Stomach (tissue), 9 donors: Measurements from ENCODE around the gene ATCAY. TPM values are rescaled to one million over a fixed set of nuclear protein-coding genes. Genes with fewer than 3 reads are reported as not detected.

Experiments used
- DNase-seq, 2 donors: peaks; one replicate each; pipeline versions ENCODE4 v3.0.0 to v3.0.0-alpha.2; 2013 to 2019
- H3K27ac ChIP-seq, 5 donors: fragments of 200-600 bp in 4 of 5; sonication (generic) in 4 of 5; one replicate each; pipeline ENCODE4 v1.5.1; 2013 to 2019; ENCODE audit warnings: mild to moderate bottlenecking in 1 of 5, moderate library complexity in 1 of 5
- H3K27me3 ChIP-seq, 3 donors: fragments of 200-600 bp; sonication (generic); one replicate each; pipeline ENCODE4 v1.5.1; 2017 to 2019; ENCODE audit warnings: mixed run types in 1 of 3
- H3K36me3 ChIP-seq, 4 donors: fragments of 200-600 bp; sonication (generic); 1 replicate in 3 of 4; 2 replicates in 1 of 4; pipeline ENCODE4 v1.5.1; 2016 to 2019
- H3K4me1 ChIP-seq, 4 donors: fragments of 200-600 bp; sonication (generic); one replicate each; pipeline ENCODE4 v1.5.1; 2016 to 2019
- H3K4me3 ChIP-seq, 4 donors: fragments of 200-600 bp; sonication (generic) in 3 of 4; one replicate each; pipeline ENCODE4 v1.5.1; 2016 to 2019; ENCODE audit warnings: mild to moderate bottlenecking in 1 of 4
- H3K9me3 ChIP-seq, 4 donors: fragments of 200-600 bp; sonication (generic); one replicate each; pipeline ENCODE4 v1.5.1; 2016 to 2019
- EP300 ChIP-seq: sonication (generic); formaldehyde crosslinking; IDR thresholded peaks from one replicate; pipeline ENCODE4 v1.6.1; 2017; ENCODE audit warnings: antibody characterized with exemption
- POLR2A ChIP-seq, 4 donors: fragments of 450-650 bp; IDR thresholded peaks; one replicate each; pipeline ENCODE4 v1.6.1; 2016; ENCODE audit warnings: antibody characterized with exemption in 4 of 4, control low read depth in 2 of 4, mild to moderate bottlenecking in 1 of 4, moderate library complexity in 1 of 4
- POLR2AphosphoS5 ChIP-seq, 3 donors: sonication (generic); formaldehyde crosslinking; IDR thresholded peaks; one replicate each; pipeline ENCODE4 v1.6.1; 2016; ENCODE audit warnings: antibody characterized with exemption in 3 of 3
- WGBS, 5 donors: extraction: QIAGEN DNeasy Blood & Tissue Kit in 3 of 5; methylation state at CpG; one replicate each; pipeline versions ENCODE4 v1.1.5 to v1.1.7; 2013 to 2018; 5-methylcytosine and 5-hydroxymethylcytosine counted together
- intact Hi-C: fragments of 100-400 bp; cut with DNase I; formaldehyde crosslinking; loops from one replicate; pipeline ENCODE4 v1.15.1; 2023; ENCODE audit warnings: low total_unique reads
- polyA plus RNA-seq, 3 donors: library from polyadenylated mRNA; stranded (reverse); fragments of 200-250 nt; gene quantifications; one replicate each; pipeline ENCODE4 v1.2.3, GENCODE V29; 2013
- total RNA-seq, 5 donors: library from RNA; depleted of rRNA; stranded (reverse); fragments of >200 nt; gene quantifications; one replicate each; pipeline versions ENCODE4 v1.1.0 to v1.2.3, GENCODE V29; 2014 to 2016
- TF ChIP-seq, protein P1 (sequence below), 7 experiments: fragments of 450-650 bp in 4 of 7; fragments of 200-600 bp in 3 of 7; sonication (generic) in 3 of 7; IDR thresholded peaks; one replicate each; pipeline ENCODE4 v1.5.1; 2016 to 2019; ENCODE audit warnings: antibody characterized with exemption in 7 of 7, control low read depth in 2 of 7, mild to moderate bottlenecking in 1 of 7
- donor health status: healthy with polysubstance abuse.
- donor health status: Bipolar disorder and iron deficiency.
- donor health status: healthy.

The ATCAY gene
- total and polyA plus RNA-seq, 8 donors: 0.25 to 0.92 (median 0.81) TPM; not detected in 4

DNA sequence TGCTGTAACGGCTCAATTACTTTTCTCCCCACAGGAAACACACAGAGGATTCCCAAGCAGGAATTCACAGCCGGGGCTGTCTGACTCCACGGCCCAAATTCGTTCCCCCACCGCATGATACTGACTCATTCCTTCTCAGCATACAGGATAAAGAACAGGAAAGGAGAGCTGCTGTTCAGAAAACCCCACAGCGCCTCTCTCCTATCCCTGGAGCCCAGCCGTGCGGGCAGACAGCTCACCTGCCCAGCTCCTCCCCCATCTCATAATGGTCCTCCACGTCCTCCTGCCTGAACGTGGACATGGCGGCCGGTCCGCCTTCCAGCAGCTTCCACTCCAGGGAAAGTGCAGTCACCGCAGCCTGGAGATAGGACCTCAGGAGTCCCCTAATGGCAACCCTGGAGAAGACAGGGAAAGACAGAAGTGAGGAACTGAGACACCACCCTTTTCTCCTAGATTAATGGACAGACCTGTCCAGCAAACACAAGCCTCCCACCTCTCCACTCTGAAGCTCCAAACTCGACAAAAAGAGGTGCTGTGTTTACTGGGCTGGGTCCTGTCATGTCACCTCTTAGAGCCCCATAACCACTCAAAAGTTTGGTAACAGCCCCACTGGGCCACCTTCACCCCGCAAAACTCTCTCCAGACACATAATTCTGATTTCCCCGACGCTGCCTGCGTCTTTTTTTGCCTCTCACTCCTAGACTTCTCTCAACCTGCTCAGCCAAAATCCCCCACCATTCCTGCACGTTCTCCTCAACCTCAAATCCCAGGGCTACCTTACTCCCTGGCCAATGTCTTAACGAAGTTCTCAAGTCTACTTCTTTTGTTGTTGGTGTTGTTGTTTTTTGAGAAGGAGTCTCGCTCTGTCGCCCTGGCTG, 89.2 kb downstream of the ATCAY start:
- DNase-seq: peak; percentile 57 to 72
- TF ChIP-seq POLR2AphosphoS5 (IDR thresholded peaks at IDR 0.05): peak; percentile 16 to 74 (median 34)
- TF ChIP-seq, protein P1, sequence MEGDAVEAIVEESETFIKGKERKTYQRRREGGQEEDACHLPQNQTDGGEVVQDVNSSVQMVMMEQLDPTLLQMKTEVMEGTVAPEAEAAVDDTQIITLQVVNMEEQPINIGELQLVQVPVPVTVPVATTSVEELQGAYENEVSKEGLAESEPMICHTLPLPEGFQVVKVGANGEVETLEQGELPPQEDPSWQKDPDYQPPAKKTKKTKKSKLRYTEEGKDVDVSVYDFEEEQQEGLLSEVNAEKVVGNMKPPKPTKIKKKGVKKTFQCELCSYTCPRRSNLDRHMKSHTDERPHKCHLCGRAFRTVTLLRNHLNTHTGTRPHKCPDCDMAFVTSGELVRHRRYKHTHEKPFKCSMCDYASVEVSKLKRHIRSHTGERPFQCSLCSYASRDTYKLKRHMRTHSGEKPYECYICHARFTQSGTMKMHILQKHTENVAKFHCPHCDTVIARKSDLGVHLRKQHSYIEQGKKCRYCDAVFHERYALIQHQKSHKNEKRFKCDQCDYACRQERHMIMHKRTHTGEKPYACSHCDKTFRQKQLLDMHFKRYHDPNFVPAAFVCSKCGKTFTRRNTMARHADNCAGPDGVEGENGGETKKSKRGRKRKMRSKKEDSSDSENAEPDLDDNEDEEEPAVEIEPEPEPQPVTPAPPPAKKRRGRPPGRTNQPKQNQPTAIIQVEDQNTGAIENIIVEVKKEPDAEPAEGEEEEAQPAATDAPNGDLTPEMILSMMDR (IDR thresholded peaks at IDR 0.05): no peak
- Histone ChIP-seq H3K27me3 (no peaks in the 10 kb centered on the region), H3K4me1 (peaks cover 55 to 66% (median 59%) of the 10 kb centered on the region in 4 donors), H3K9me3 (no peaks in the 10 kb centered on the region), H3K4me3 (peak overlapping the region; percentile 76 to 98 (median 90)), H3K36me3 (peaks cover 30 to 43% (median 37%) of the 10 kb centered on the region in 4 donors), H3K27ac (peak overlapping the region; percentile 96 to 99 (median 98))
- intact Hi-C loops: no loop called here
- 10 to 19% (median 18%) methylated on average over 23 of the region's 23 CpGs for WGBS, 5 donors

DNA sequence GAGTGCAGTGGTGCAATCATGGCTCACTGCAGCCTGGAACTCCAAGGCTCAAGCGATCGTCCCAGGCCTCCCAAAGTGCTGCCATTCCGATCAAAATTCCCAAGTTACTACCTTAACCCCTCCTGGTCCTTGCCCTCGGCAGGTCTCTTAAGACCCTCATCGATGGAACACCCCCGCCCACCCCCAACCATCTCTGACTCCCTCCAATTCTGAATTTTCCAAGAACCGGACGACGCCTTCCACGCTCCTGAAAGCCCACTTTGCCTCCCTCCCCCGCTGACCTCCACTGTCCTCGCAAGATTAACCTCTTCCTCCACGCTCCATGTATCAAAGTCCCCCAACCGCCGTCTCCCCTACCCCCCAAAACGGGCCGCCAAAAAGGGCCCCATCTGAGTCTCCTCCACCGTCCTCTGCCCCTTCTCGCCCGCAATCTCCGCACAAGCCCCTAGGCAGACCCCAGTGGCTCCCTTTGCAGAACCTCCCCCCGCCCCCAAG, 89.9 kb downstream of the ATCAY start:
- peaks cover 50 to 59% (median 55%) of the 10 kb centered on the region in 4 donors for H3K4me1 ChIP-seq

DNA sequence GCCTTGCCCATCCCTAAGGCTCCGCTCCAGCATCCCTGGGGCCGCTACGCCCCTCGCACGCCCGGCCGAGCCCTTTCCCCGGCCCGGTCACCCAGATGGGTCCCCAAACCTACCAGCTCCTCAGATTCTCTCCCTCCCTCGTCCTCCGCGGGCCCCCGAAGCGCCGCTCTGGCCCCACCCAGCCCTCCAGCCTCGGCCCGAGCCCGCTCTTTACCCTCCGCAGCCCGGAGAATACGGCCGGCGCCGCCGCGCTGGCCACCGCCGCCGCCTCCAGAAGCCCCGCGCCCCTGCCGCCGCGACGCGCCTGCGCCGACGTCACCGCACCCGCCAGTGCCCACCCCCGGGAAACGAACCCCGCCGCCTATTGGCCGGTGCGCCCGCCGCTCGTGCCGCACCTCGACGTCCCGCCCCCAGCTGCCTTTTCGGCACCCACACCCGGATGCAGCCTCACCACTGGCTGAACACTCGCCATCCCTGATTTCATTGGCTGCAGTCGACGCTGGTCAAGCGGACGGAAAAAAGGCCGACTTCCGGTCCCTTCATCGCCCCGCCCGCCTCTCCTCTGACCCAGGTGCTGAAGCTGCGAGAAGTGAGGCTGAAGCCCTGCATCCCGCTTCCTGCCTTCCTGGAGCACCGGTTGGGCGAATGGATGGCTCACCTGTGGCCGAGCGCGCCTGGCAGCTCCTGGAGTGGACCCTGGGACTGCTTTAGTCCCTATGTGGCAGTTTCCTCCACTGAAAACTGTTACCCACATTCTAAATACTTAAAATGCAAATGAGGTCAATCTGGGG, 90.5 kb downstream of the ATCAY start, which contains the start of gene DAPK3:
DAPK3 (minus strand) TSS at position 292 of the 791 bp plus-strand sequence. CDS start 1,364 bp downstream, outside the sequence.
- Histone ChIP-seq H3K36me3 (peaks cover 29 to 42% (median 35%) of the 10 kb centered on the region in 4 donors), H3K4me3 (peak within 1 kb of the TSS; percentile 76 to 98 (median 90)), H3K4me1 (peaks cover 43 to 55% (median 48%) of the 10 kb centered on the region in 4 donors), H3K9me3 (no peaks in the 10 kb centered on the region), H3K27ac (peak within 1 kb of the TSS; percentile 96 to 99 (median 98)), H3K27me3 (no peaks in the 10 kb centered on the region)
- WGBS, 5 donors: 0 to 1% (median 1%) methylated on average over 37 to 73 of the region's 73 CpGs
- peak; percentile 98 to 99 for DNase-seq
- intact Hi-C loops: no loop called here
- TF ChIP-seq, protein P1 (IDR thresholded peaks at IDR 0.05): peak in 2 of 7 experiments; percentile 10 to 44
- TF ChIP-seq POLR2AphosphoS5 (IDR thresholded peaks at IDR 0.05) (peak; percentile 72 to 93 (median 83)), EP300 (no peak), POLR2A (IDR thresholded peaks at IDR 0.05) (peak in 2 of 4 donors; percentile 21 to 70)

More for the DNA sequence above, 89.9 kb downstream of the ATCAY start:
- DNase-seq: no peak
- Histone ChIP-seq H3K27me3 (no peaks in the 10 kb centered on the region), H3K36me3 (peaks cover 28 to 42% (median 35%) of the 10 kb centered on the region in 4 donors), H3K27ac (peak overlapping the region; percentile 96 to 99 (median 98)), H3K9me3 (no peaks in the 10 kb centered on the region), H3K4me3 (peak overlapping the region; percentile 76 to 98 (median 90))
- 0 to 2% (median 1%) methylated on average over 21 to 22 of the region's 22 CpGs for WGBS, 5 donors
- TF ChIP-seq, protein P1 (IDR thresholded peaks at IDR 0.05): no peak
- no peak for TF ChIP-seq POLR2A (IDR thresholded peaks at IDR 0.05)
- TF ChIP-seq EP300: no peak
- TF ChIP-seq POLR2AphosphoS5 (IDR thresholded peaks at IDR 0.05): no peak
- intact Hi-C loops: no loop called here

DNA sequence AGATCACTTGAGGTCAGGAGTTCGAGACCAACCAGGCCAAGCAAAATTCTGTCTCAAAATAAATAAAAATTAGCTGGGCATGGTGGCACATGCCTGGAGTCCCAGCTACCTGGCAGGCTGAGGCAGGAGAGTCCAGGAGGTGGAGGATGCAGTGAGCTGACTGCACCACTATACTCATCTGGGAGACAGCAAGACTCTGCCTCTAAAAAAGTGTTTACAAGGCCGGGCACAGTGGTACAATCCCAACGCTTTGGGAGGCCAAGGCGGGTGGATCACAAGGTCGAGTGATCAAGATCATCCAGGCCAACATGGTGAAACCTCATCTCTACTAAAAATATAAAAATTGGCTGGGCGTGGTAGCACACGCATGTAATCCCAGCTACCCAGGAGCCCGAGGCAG, 94.7 kb downstream of the ATCAY start:
- TF ChIP-seq POLR2A (IDR thresholded peaks at IDR 0.05): no peak
- peak in 1 of 3 donors; percentile 9 for TF ChIP-seq POLR2AphosphoS5 (IDR thresholded peaks at IDR 0.05)
- intact Hi-C loops: no loop called here
- H3K36me3 ChIP-seq: peaks cover 50 to 60% (median 55%) of the 10 kb centered on the region in 4 donors
- 76 to 83% (median 80%) methylated on average over 8 of the region's 8 CpGs for WGBS, 5 donors
- no peak overlapping the region for H3K27ac ChIP-seq
- no peak for DNase-seq
- H3K27me3 ChIP-seq: no peaks in the 10 kb centered on the region
- peaks cover 2 to 53% (median 9%) of the 10 kb centered on the region in 4 donors for H3K4me1 ChIP-seq
- H3K4me3 ChIP-seq: no peak overlapping the region
- no peaks in the 10 kb centered on the region for H3K9me3 ChIP-seq
